Activated gamma-delta T cell treated with anti-CD3 and anti-CD28 coated beads, Interleukin-2, amount 50 U/mL, for 16 hours (primary cell): ENCODE data around the gene KLHL15.
"Not testable (repeated sequence)": the region's sequence is repeated elsewhere in the genome, so short reads cannot be mapped to it uniquely, and the experiment has no call there.

Experiments
- DNase-seq: peaks from one replicate; pipeline ENCODE4 v3.0.0-alpha.2; 2020; ENCODE audit warnings: low read depth

The KLHL15 gene

DNA sequence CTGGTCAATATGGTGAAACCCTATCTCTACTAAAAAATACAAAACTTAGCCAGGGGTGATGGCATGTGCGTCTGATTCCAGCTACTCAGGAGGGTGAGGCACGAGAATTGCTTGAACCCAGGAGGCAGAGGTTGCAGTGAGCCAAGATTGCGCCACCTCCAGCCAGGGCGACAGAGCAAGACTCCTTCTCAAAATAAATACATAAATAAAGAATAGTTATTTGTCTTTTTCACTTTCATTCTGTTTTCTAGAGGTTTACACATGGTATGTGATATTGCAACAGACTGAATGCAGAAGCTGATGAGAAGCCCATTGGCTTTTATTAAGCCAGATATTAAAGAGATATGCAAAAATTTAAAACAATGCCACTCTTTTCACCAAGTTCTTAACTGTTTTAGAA, 8.2 kb downstream of the KLHL15 start:
- DNase-seq: no peak

DNA sequence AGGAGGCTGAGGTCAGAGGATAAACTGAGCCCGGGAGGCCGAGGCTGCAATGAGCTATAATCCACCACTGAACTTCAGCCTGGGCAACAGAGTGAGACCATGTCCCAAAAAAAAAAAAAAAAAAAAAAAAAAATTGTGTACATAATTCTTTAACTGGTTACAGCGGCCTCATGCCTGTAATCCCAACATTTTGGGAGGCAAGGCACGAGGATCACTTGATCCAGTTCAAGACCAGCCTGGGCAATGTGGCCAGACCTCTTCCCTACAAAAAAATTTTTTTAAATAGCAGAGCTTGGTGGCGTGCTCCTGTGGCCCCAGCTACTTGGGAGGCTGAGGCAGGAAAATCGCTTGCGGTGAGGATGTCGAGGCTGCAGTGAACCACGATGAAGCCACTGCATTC, 9.3 kb downstream of the KLHL15 start:
- no peak for DNase-seq

- no peak for DNase-seq
Observed at GRCh38 chrX:24014388-24015018, 12.5 kb downstream of the KLHL15 start.

- no peak for DNase-seq
Observed at GRCh38 chrX:24012266-24012665, 14.7 kb downstream of the KLHL15 start.

- no peak for DNase-seq
Observed at GRCh38 chrX:24005867-24006266, 21.1 kb downstream of the KLHL15 start.

- DNase-seq: no peak
Observed at GRCh38 chrX:24005028-24005427, 22.0 kb downstream of the KLHL15 start.

DNA sequence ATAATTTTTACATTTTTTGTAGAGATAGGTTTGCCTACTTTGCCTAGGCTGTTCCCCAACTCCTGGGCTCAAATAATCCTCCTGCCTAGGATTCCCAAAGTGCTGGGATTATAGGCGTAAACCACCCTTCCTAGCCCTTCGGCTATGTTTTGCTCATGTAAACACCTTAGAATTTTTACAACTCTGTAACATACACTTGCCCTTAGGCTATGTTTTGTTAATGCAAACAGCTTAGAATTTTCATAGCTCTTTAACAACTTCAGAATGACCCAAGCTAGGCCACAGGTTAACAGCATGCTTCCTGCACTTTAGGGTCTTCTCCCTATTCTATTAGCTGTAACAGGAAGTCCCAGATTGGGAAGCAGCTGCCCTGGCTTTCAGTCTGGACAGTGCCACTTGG, 24.2 kb downstream of the KLHL15 start:
- no peak for DNase-seq

GRCh38 chrX:24002167-24002566, 24.8 kb downstream of the KLHL15 start:
- no peak for DNase-seq

DNA sequence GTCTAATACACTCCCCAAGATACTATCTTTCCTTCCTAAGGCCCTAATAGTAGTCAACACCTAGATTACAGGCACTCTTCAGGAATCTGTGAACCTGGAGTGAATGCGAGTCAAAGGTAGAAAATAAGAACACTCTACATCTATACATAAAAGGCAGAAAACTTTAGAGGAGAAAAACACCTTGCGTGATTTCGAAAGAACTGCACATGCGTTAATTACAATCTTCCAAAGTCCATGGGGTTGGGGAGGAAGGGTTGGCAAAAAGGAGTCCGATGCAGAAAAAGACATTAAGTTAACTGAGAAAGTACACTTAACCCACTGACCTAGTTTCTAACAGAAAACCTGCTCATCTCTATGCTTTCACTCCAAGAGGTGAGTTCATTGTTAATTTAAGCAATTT, 27.3 kb downstream of the KLHL15 start:
- no peak for DNase-seq

DNA sequence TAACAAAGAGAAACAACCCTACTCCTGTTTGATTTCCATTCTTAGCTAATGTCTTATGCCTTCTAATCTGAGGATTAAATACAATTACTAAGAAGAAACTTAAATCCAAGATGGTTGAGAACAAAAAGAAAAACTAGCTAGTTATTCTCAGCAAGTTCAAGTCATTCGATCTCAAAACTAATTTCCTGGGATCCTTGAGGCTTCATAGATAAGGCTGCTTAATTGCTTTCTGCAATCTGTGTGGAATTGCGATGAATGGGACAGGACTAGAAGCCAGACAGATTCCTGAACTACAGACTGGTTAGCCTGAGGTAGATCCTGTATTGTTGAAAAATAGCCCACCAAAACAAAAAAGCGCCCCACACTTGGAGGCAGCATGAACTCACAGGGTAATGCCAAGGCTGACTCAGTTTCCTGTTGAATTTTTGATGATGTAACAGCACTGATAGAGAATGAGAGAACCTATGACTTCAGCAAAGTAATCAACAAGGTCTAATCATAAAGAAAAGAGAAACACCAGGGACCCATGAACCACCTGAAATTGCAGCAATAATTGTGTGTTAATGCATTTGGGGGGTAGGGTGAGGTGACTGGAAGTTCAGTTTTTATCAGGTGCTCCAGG, 33.9 kb downstream of the KLHL15 start:
- no peak for DNase-seq

DNA sequence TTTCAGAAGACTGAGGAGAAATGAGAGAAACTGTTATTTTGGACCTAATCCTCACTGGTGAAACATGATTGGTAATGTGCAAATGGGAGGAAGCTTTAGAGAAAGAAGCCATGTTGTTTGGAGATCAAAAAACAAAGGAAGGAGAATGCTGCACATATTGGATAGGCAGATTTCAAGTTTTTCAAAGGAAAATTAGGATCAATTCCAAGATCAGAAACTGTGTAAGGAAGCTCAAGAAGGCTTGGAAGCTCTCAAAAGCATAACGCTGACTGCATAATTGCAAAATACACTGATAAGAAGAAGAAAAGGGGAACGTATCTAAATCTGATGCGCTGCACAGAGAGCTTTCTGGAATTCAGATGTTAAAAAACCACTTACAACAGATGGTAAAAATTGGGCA, 34.6 kb downstream of the KLHL15 start:
- DNase-seq: no peak

- DNase-seq: no peak
Observed at GRCh38 chrX:23990455-23990854, 36.5 kb downstream of the KLHL15 start.

- DNase-seq: no peak
Observed at GRCh38 chrX:23989689-23990088, 37.3 kb downstream of the KLHL15 start.

- DNase-seq: no peak
Observed at GRCh38 chrX:23982891-23983290, 44.1 kb downstream of the KLHL15 start.

GRCh38 chrX:23981711-23982110, 45.3 kb downstream of the KLHL15 start:
- DNase-seq: no peak

GRCh38 chrX:23981222-23981621, 45.8 kb downstream of the KLHL15 start:
- DNase-seq: no peak

DNA sequence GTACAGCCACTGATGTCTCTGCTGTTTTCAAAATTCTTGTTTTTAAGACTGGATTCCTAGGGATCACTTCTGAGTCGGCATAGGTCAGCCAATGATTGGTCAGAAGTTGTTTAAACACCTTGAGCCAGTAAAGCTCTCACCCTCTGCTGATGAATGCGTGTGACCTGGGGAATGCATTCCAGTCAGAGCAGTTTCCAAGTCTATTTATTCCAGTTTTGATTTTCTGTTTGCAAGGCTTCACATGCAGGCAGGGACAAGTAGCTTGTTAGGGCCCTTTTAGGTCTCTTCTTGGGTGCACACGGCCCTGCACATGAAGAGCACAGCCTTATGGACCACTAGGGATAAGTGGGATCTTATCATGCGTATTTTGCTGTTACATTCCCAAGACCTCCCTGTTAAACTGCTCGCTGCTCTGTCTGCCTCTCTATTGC, 47.0 kb downstream of the KLHL15 start:
- no peak for DNase-seq

DNA sequence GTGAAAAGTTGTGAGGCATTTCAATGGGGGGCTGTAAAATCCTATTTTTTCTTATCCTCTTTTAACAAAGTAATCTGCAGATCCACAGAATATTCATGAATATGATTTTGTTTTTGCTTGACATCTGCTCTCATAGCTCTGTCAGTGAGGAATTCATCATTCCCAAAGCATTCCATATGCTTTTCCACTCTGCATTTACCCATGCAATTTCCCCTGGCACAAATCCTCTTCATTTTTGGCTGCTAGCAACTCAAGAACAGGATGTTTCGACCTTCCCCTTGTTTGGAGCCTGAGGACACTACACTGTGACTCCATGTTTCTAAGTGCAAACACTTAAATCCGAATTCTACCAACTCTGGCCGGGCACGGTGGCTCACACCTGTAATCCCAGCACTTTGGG, 48.5 kb downstream of the KLHL15 start:
- no peak for DNase-seq

- not testable (repeated sequence) for DNase-seq
Observed at GRCh38 chrX:23965630-23966029, 61.4 kb downstream of the KLHL15 start.

- no peak for DNase-seq
Observed at GRCh38 chrX:23964191-23964590, 62.8 kb downstream of the KLHL15 start.

- no peak for DNase-seq
Observed at GRCh38 chrX:23959781-23960180, 67.2 kb downstream of the KLHL15 start.

DNA sequence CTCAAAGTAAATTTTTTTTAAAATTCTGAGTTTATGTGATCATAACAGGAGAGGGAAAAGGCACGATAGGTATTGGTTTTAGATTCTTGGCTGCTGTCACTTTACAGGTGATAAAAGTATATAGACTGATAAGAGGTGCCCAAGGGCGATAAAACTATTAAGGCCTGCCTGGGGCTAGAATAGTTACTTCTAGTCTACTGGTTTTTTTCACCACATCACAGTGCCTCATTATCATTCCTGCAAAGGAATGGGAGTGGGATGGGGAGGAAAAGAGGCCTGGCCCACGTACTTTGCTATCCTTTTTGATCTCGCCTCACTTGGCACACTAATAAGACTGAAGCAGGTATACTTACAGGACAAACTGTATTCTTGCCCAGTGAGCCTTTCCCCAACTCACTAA, 72.6 kb downstream of the KLHL15 start:
- no peak for DNase-seq

GRCh38 chrX:23953908-23954269, 73.1 kb downstream of the KLHL15 start:
- DNase-seq: no peak
